ENCODE measurements around the gene MLIP. TPM values are rescaled to one million over a fixed set of nuclear protein-coding genes. Genes with fewer than 3 reads are reported as not detected.

MLIP gene
- total RNA-seq, 2 experiments from 2014 or later, result not detected

- DNase-seq (ENCODE audit: low spot score), result no peak
- no peak overlapping the region for H3K27ac ChIP-seq (ENCODE audit: low read depth, low read length, poor library complexity, severe bottlenecking)
- BruUV-seq (replicated peaks), result no TSS peak
- ChIA-PET POLR2A (interaction anchor here (0.6 kb wide), 1 partner anchor 471 kb away, joined by 3 read pairs; no protein-coding TSS in a partner anchor), CTCF (ENCODE audit: unreplicated experiment) (no interaction called here)
- H3K4me3 ChIP-seq (ENCODE audit: low read depth, low read length, poor library complexity, severe bottlenecking), result no peak overlapping the region
- no peaks in the 10 kb centered on the region for H3K9me2 ChIP-seq (ENCODE audit: insufficient read depth, low read length)
- no peaks in the 10 kb centered on the region for H4K20me1 ChIP-seq (ENCODE audit: insufficient read depth, low read length)
- TF ChIP-seq CTCF (conservative IDR thresholded peaks at IDR 0.05; ENCODE audit: low read length), result no peak
- no peak for TF ChIP-seq EZH2phosphoT487 (IDR thresholded peaks at IDR 0.05; ENCODE audit: borderline replicate concordance, low read depth, low read length)
- no peaks in the 10 kb centered on the region for H3K9me3 ChIP-seq (ENCODE audit: low read length)
- H3K79me2 ChIP-seq (ENCODE audit: insufficient read depth, low read depth, low read length), result no peaks in the 10 kb centered on the region
- no peaks in the 10 kb centered on the region for H3K4me1 ChIP-seq (ENCODE audit: insufficient read depth, low read length, poor library complexity, severe bottlenecking)
- intact Hi-C loops (cut with micrococcal nuclease; ENCODE audit: unreplicated experiment), result no loop called here
- H2AFZ ChIP-seq (ENCODE audit: low read length), result no peak overlapping the region
- no peaks in the 10 kb centered on the region for H3K36me3 ChIP-seq (ENCODE audit: insufficient read depth, low read length)
- H3K4me2 ChIP-seq (ENCODE audit: low read length), result no peak overlapping the region
Observed at GRCh38 chr6:54125493-54125892, 14.2 kb downstream of the MLIP start.

DNA sequence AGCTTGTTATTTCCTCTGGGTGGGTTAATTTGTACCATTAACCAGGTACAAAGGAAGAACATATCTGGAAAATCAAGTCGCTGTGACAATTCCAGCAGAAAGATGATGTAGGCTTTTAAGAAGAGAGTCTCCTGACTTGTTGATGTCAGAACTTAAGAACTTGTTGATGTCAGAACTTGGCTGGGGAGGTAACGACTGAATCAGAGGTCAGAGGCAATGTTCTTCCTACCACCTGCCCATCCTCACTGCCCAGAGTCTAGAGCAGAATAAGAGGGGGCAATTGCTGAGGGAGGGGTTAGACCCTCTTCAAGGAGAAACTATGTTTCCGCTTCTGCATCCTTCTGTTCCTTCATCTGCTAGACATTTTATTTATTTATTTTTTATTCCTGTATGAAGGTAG, 18.9 kb downstream of the MLIP start:
- ChIA-PET POLR2A (no interaction called here), CTCF (ENCODE audit: unreplicated experiment) (no interaction called here)
- intact Hi-C loops (cut with micrococcal nuclease; ENCODE audit: unreplicated experiment), result no loop called here
- no peak overlapping the region for H3K4me2 ChIP-seq (ENCODE audit: low read length)
- H4K20me1 ChIP-seq (ENCODE audit: insufficient read depth, low read length), result no peaks in the 10 kb centered on the region
- H3K27ac ChIP-seq (ENCODE audit: low read depth, low read length, poor library complexity, severe bottlenecking), result no peak overlapping the region
- H2AFZ ChIP-seq (ENCODE audit: low read length), result no peak overlapping the region
- no peaks in the 10 kb centered on the region for H3K36me3 ChIP-seq (ENCODE audit: insufficient read depth, low read length)
- no peaks in the 10 kb centered on the region for H3K4me1 ChIP-seq (ENCODE audit: insufficient read depth, low read length, poor library complexity, severe bottlenecking)
- no peaks in the 10 kb centered on the region for H3K9me3 ChIP-seq (ENCODE audit: low read length)
- TF ChIP-seq EZH2phosphoT487 (IDR thresholded peaks at IDR 0.05; ENCODE audit: borderline replicate concordance, low read depth, low read length), result no peak
- no peak for TF ChIP-seq CTCF (conservative IDR thresholded peaks at IDR 0.05; ENCODE audit: low read length)
- no peak for DNase-seq (ENCODE audit: low spot score)
- no peaks in the 10 kb centered on the region for H3K79me2 ChIP-seq (ENCODE audit: insufficient read depth, low read depth, low read length)
- H3K4me3 ChIP-seq (ENCODE audit: low read depth, low read length, poor library complexity, severe bottlenecking), result no peak overlapping the region
- no TSS peak for BruUV-seq (replicated peaks)
- no peaks in the 10 kb centered on the region for H3K9me2 ChIP-seq (ENCODE audit: insufficient read depth, low read length)

DNA sequence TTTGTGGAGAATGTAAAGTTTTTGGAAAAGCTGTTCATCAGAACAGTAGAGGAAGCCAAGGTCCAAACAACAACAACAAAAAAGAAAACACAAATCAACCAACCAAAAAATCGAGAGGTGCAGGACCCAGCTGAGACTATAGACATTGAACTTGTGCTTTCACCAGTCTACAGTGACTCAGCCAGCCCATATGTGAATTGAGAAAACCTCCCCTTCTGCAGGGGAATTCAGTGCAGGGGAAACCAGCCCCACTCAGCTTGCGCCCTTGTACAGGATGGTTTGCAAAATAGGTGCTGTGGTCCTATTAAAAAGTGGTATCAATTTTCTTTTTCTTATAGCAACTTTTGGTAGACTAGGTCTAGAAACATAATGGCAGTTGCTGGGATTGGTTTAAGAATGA, 21.3 kb downstream of the MLIP start:
- DNase-seq (ENCODE audit: low spot score), result no peak
- BruUV-seq (replicated peaks), result no TSS peak
- Histone ChIP-seq H3K4me3 (ENCODE audit: low read depth, low read length, poor library complexity, severe bottlenecking) (no peak overlapping the region), H3K4me1 (ENCODE audit: insufficient read depth, low read length, poor library complexity, severe bottlenecking) (no peaks in the 10 kb centered on the region), H3K79me2 (ENCODE audit: insufficient read depth, low read depth, low read length) (no peaks in the 10 kb centered on the region), H3K36me3 (ENCODE audit: insufficient read depth, low read length) (no peaks in the 10 kb centered on the region), H3K9me2 (ENCODE audit: insufficient read depth, low read length) (no peaks in the 10 kb centered on the region), H3K27ac (ENCODE audit: low read depth, low read length, poor library complexity, severe bottlenecking) (no peak overlapping the region), H2AFZ (ENCODE audit: low read length) (no peak overlapping the region), H3K4me2 (ENCODE audit: low read length) (no peak overlapping the region), H3K9me3 (ENCODE audit: low read length) (no peaks in the 10 kb centered on the region), H4K20me1 (ENCODE audit: insufficient read depth, low read length) (no peaks in the 10 kb centered on the region)
- intact Hi-C loops (cut with micrococcal nuclease; ENCODE audit: unreplicated experiment), result no loop called here
- ChIA-PET POLR2A (no interaction called here), CTCF (ENCODE audit: unreplicated experiment) (no interaction called here)
- TF ChIP-seq EZH2phosphoT487 (IDR thresholded peaks at IDR 0.05; ENCODE audit: borderline replicate concordance, low read depth, low read length) (no peak), CTCF (conservative IDR thresholded peaks at IDR 0.05; ENCODE audit: low read length) (no peak)
